Body of pancreas (tissue), 4 donors: ENCODE data around the gene MBNL1.

Experiments
- POLR2A ChIP-seq, 3 donors: fragments of 450-650 bp; IDR thresholded peaks; one replicate each; pipeline ENCODE4 v1.6.1; 2016; ENCODE audit warnings: antibody characterized with exemption in 3 of 3, mild to moderate bottlenecking in 2 of 3
- TF ChIP-seq, protein P1 (sequence below), 7 experiments: fragments of 450-650 bp in 4 of 7; fragments of 200-600 bp in 3 of 7; sonication (generic) in 3 of 7; IDR thresholded peaks; one replicate each; pipeline ENCODE4 v1.5.1; 2016 to 2019; ENCODE audit warnings: antibody characterized with exemption in 7 of 7

DNA sequence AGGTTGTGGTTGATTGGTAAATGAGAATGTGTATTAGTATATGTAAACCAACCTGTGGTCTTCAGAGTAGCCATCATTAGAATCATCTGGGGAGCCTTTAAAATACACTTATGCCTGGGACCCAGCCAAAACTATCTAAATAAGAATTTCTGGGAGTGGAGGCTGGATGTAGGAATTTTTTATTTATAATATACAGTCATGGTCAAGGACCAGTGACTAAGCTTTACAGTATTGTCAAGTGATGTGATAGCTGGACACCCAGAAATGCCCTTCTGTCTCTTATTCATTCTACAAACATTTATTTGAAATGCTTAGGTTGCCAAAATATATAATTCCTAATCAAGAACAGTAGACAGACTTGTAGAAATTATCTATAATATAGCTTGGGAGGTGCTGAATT lies 132.2 kb downstream of the MBNL1 start:
- TF ChIP-seq, protein P1, sequence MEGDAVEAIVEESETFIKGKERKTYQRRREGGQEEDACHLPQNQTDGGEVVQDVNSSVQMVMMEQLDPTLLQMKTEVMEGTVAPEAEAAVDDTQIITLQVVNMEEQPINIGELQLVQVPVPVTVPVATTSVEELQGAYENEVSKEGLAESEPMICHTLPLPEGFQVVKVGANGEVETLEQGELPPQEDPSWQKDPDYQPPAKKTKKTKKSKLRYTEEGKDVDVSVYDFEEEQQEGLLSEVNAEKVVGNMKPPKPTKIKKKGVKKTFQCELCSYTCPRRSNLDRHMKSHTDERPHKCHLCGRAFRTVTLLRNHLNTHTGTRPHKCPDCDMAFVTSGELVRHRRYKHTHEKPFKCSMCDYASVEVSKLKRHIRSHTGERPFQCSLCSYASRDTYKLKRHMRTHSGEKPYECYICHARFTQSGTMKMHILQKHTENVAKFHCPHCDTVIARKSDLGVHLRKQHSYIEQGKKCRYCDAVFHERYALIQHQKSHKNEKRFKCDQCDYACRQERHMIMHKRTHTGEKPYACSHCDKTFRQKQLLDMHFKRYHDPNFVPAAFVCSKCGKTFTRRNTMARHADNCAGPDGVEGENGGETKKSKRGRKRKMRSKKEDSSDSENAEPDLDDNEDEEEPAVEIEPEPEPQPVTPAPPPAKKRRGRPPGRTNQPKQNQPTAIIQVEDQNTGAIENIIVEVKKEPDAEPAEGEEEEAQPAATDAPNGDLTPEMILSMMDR (IDR thresholded peaks at IDR 0.05) = no peak
- no peak for TF ChIP-seq POLR2A (IDR thresholded peaks at IDR 0.05)
